ENCODE measurements around the gene CDK17. TPM values are rescaled to one million over a fixed set of nuclear protein-coding genes. Genes with fewer than 3 reads are reported as not detected.

CDK17 gene
- total RNA-seq, 2 donors from 2014 or later, result 13.2 to 23.4 TPM

- no peak for DNase-seq
- intact Hi-C loops (cut with DNase I), result no loop called here
- no peak overlapping the region for H3K27ac ChIP-seq
- no peaks in the 10 kb centered on the region for H3K36me3 ChIP-seq
- H3K4me3 ChIP-seq, result no peak overlapping the region
- H3K4me1 ChIP-seq, result no peaks in the 10 kb centered on the region
- H3K9ac ChIP-seq (ENCODE audit: low read depth in 2 of 2, low read length in 2 of 2), result no peak overlapping the region
- no peak for TF ChIP-seq CTCF (IDR thresholded peaks at IDR 0.05)
- no peaks in the 10 kb centered on the region for H3K27me3 ChIP-seq
- H3K9me3 ChIP-seq, result no peaks in the 10 kb centered on the region
These were observed 85.5 kb downstream of the CDK17 start for GRCh38 chr12:96314723-96315122.

GRCh38 chr12:96313606-96314005, 86.6 kb downstream of the CDK17 start:
- H3K9ac ChIP-seq (ENCODE audit: low read depth in 2 of 2, low read length in 2 of 2), result no peak overlapping the region
- DNase-seq, result no peak
- H3K9me3 ChIP-seq, result no peaks in the 10 kb centered on the region
- intact Hi-C loops (cut with DNase I), result no loop called here
- H3K27ac ChIP-seq, result no peak overlapping the region
- no peaks in the 10 kb centered on the region for H3K27me3 ChIP-seq
- H3K4me3 ChIP-seq, result no peak overlapping the region
- TF ChIP-seq CTCF (IDR thresholded peaks at IDR 0.05), result no peak
- H3K36me3 ChIP-seq, result no peaks in the 10 kb centered on the region
- H3K4me1 ChIP-seq, result no peaks in the 10 kb centered on the region

GRCh38 chr12:96311191-96311590, 89.0 kb downstream of the CDK17 start:
- no peaks in the 10 kb centered on the region for H3K9me3 ChIP-seq
- TF ChIP-seq CTCF (IDR thresholded peaks at IDR 0.05), result no peak
- intact Hi-C loops (cut with DNase I), result no loop called here
- H3K27ac ChIP-seq, result no peak overlapping the region
- H3K4me3 ChIP-seq, result no peak overlapping the region
- no peaks in the 10 kb centered on the region for H3K4me1 ChIP-seq
- H3K27me3 ChIP-seq, result no peaks in the 10 kb centered on the region
- no peaks in the 10 kb centered on the region for H3K36me3 ChIP-seq
- no peak overlapping the region for H3K9ac ChIP-seq (ENCODE audit: low read depth in 2 of 2, low read length in 2 of 2)
- no peak for DNase-seq

GRCh38 chr12:96310067-96310466, 90.2 kb downstream of the CDK17 start:
- no peaks in the 10 kb centered on the region for H3K36me3 ChIP-seq
- no peak overlapping the region for H3K4me3 ChIP-seq
- no peak overlapping the region for H3K9ac ChIP-seq (ENCODE audit: low read depth in 2 of 2, low read length in 2 of 2)
- H3K9me3 ChIP-seq, result no peaks in the 10 kb centered on the region
- H3K4me1 ChIP-seq, result no peaks in the 10 kb centered on the region
- H3K27me3 ChIP-seq, result no peaks in the 10 kb centered on the region
- H3K27ac ChIP-seq, result no peak overlapping the region
- no peak for TF ChIP-seq CTCF (IDR thresholded peaks at IDR 0.05)
- no peak for DNase-seq
- intact Hi-C loops (cut with DNase I), result no loop called here

- TF ChIP-seq CTCF (IDR thresholded peaks at IDR 0.05), result no peak
- Histone ChIP-seq H3K4me3 (no peak overlapping the region), H3K27me3 (no peaks in the 10 kb centered on the region), H3K9ac (ENCODE audit: low read depth in 2 of 2, low read length in 2 of 2) (no peak overlapping the region), H3K36me3 (no peaks in the 10 kb centered on the region), H3K4me1 (no peaks in the 10 kb centered on the region), H3K27ac (no peak overlapping the region), H3K9me3 (no peaks in the 10 kb centered on the region)
- intact Hi-C loops (cut with DNase I), result loop anchor here (10.0 kb wide), 1 partner anchor 86 kb away; no protein-coding TSS in a partner anchor
- no peak for DNase-seq
These were observed 91.4 kb downstream of the CDK17 start for GRCh38 chr12:96308881-96309280.

- no peaks in the 10 kb centered on the region for H3K9me3 ChIP-seq
- H3K9ac ChIP-seq (ENCODE audit: low read depth in 2 of 2, low read length in 2 of 2), result no peak overlapping the region
- no peak for DNase-seq
- H3K4me3 ChIP-seq, result no peak overlapping the region
- no peaks in the 10 kb centered on the region for H3K4me1 ChIP-seq
- TF ChIP-seq CTCF (IDR thresholded peaks at IDR 0.05), result no peak
- intact Hi-C loops (cut with DNase I), result loop anchor here (10.0 kb wide), 1 partner anchor 89 kb away; no protein-coding TSS in a partner anchor
- no peaks in the 10 kb centered on the region for H3K36me3 ChIP-seq
- H3K27ac ChIP-seq, result no peak overlapping the region
- no peaks in the 10 kb centered on the region for H3K27me3 ChIP-seq
These were observed 94.6 kb downstream of the CDK17 start for GRCh38 chr12:96305665-96306064.

All from colonic mucosa (tissue), 4 donors.